Neural cell (in vitro differentiated cells): ENCODE data around the gene BTRC. TPM values are rescaled to one million over a fixed set of nuclear protein-coding genes. Genes with fewer than 3 reads are reported as not detected.

Experiments used
- H2AFZ ChIP-seq: fragments of 200-600, 300-800 bp; sonication (generic), shearing (Covaris generic); 2 replicates; pipeline ENCODE4 v1.6.0; 2014; ENCODE audit warnings: low read depth, mild to moderate bottlenecking, antibody characterized with exemption, low read length, moderate library complexity
- H3F3A ChIP-seq: fragments of 200-600 bp; shearing (Covaris generic); 2 replicates; pipeline ENCODE4 v1.6.1; 2016; ENCODE audit warnings: mild to moderate bottlenecking, moderate library complexity, mixed read lengths, antibody characterized with exemption, low read length; ENCODE audit not compliant: insufficient read depth, poor library complexity, severe bottlenecking
- H3K27ac ChIP-seq: fragments of 200-600, 300-800 bp; sonication (generic), shearing (Covaris generic); 2 replicates; pipeline ENCODE4 v1.5.1; 2014; ENCODE audit warnings: mild to moderate bottlenecking, low read length, moderate library complexity
- H3K27me3 ChIP-seq: fragments of 300-800, 200-600 bp; sonication (generic), shearing (Covaris generic); 2 replicates; pipeline ENCODE4 v1.6.0; 2014; ENCODE audit warnings: mild to moderate bottlenecking, low read depth, low read length, moderate library complexity; ENCODE audit not compliant: insufficient read depth
- H3K36me3 ChIP-seq: fragments of 300-800, 200-600 bp; sonication (generic), shearing (Covaris generic); 2 replicates; pipeline ENCODE4 v1.5.1; 2014; ENCODE audit warnings: mild to moderate bottlenecking, antibody characterized with exemption, low read length, moderate library complexity; ENCODE audit not compliant: insufficient read depth
- H3K4me2 ChIP-seq: fragments of 300-800, 200-600 bp; sonication (generic), shearing (Covaris generic); 2 replicates; pipeline ENCODE4 v1.6.0; 2014; ENCODE audit warnings: mild to moderate bottlenecking, low read length
- H3K4me3 ChIP-seq: fragments of 300-800, 200-600 bp; sonication (generic), shearing (Covaris generic); 2 replicates; pipeline ENCODE4 v1.5.1; 2014; ENCODE audit warnings: mild to moderate bottlenecking, low read length, moderate library complexity
- H3K79me2 ChIP-seq: fragments of 200-600 bp; shearing (Covaris generic); replicated peaks from 2 replicates; pipeline ENCODE4 v1.6.0; 2014; ENCODE audit warnings: mild to moderate bottlenecking, low read length, moderate library complexity; ENCODE audit not compliant: insufficient read depth
- H3K9ac ChIP-seq: fragments of 300-800, 200-600 bp; sonication (generic), shearing (Covaris generic); 2 replicates; pipeline ENCODE4 v1.6.1; 2016; ENCODE audit warnings: mild to moderate bottlenecking, low read length, mixed read lengths
- H3K9me2 ChIP-seq: fragments of 200-600 bp; shearing (Covaris generic); 2 replicates; pipeline ENCODE4 v1.6.1; 2016; ENCODE audit warnings: mild to moderate bottlenecking, low read length, mixed read lengths; ENCODE audit not compliant: insufficient read depth
- H3K9me3 ChIP-seq: fragments of 200-600, 300-800 bp; sonication (generic), shearing (Covaris generic); 2 replicates; pipeline ENCODE4 v1.6.1; 2016; ENCODE audit warnings: mild to moderate bottlenecking, mixed run types, low read length, moderate library complexity, mixed read lengths
- H4K20me1 ChIP-seq: fragments of 200-600 bp; shearing (Covaris generic); 2 replicates; pipeline ENCODE4 v1.6.1; 2016; ENCODE audit warnings: mild to moderate bottlenecking, mixed run types; ENCODE audit not compliant: insufficient read depth
- EP300 ChIP-seq: fragments of 450-650 bp; conservative IDR thresholded peaks from 2 replicates; pipeline ENCODE4 v1.6.1; 2014; ENCODE audit warnings: antibody characterized with exemption, mild to moderate bottlenecking, moderate library complexity; ENCODE audit not compliant: poor library complexity, severe bottlenecking
- EZH2 ChIP-seq: fragments of 200-600, 300-800 bp; shearing (Covaris generic), sonication (generic); IDR thresholded peaks from 2 replicates; pipeline ENCODE4 v1.6.1; 2014; ENCODE audit warnings: antibody characterized with exemption, low read length, borderline replicate concordance, mild to moderate bottlenecking; ENCODE audit not compliant: insufficient read depth, poor library complexity, severe bottlenecking
- MXI1 ChIP-seq: fragments of 450-650 bp; conservative IDR thresholded peaks from 2 replicates; pipeline ENCODE4 v1.6.1; 2014; ENCODE audit warnings: antibody characterized with exemption, mild to moderate bottlenecking; ENCODE audit not compliant: poor library complexity, severe bottlenecking
- POLR2AphosphoS5 ChIP-seq: IDR thresholded peaks from 2 replicates; pipeline ENCODE4 v1.6.1; 2012
- RAD21 ChIP-seq: fragments of 450-650 bp; conservative IDR thresholded peaks from 2 replicates; pipeline ENCODE4 v1.6.1; 2014; ENCODE audit warnings: antibody characterized with exemption, mild to moderate bottlenecking, moderate library complexity
- REST ChIP-seq: IDR thresholded peaks from 2 replicates; pipeline ENCODE4 v1.6.1; 2012; ENCODE audit warnings: borderline replicate concordance
- SMC3 ChIP-seq: fragments of 450-650 bp; conservative IDR thresholded peaks from 2 replicates; pipeline ENCODE4 v1.6.1; 2014; ENCODE audit warnings: antibody characterized with exemption, mild to moderate bottlenecking, moderate library complexity; ENCODE audit not compliant: poor library complexity
- TAF1 ChIP-seq: IDR thresholded peaks from 2 replicates; pipeline ENCODE4 v1.6.1; 2012; ENCODE audit warnings: low read depth
- polyA plus RNA-seq: library from polyadenylated mRNA; depleted of rRNA; stranded (reverse); fragments of >200 nt; gene quantifications from 2 replicates; pipeline ENCODE4 v1.2.3, GENCODE V29; 2014
- TF ChIP-seq, protein P1 (sequence below): fragments of 450-650 bp; IDR thresholded peaks from 2 replicates; pipeline ENCODE4 v1.5.1; 2014; ENCODE audit warnings: antibody characterized with exemption, mild to moderate bottlenecking, moderate library complexity; ENCODE audit not compliant: poor library complexity, severe bottlenecking

Gene BTRC
- polyA plus RNA-seq, 1 donor from 2014 or later = 32.6 TPM

GRCh38 chr10:101570428-101571270, 216.7 kb downstream of the BTRC start:
- no peak overlapping the region for H2AFZ ChIP-seq
- TF ChIP-seq TAF1 (no peak), EP300 (no peak), REST (no peak), RAD21 (no peak), EZH2 (no peak), SMC3 (peak; percentile 47), MXI1 (no peak)
- TF ChIP-seq, protein P1, sequence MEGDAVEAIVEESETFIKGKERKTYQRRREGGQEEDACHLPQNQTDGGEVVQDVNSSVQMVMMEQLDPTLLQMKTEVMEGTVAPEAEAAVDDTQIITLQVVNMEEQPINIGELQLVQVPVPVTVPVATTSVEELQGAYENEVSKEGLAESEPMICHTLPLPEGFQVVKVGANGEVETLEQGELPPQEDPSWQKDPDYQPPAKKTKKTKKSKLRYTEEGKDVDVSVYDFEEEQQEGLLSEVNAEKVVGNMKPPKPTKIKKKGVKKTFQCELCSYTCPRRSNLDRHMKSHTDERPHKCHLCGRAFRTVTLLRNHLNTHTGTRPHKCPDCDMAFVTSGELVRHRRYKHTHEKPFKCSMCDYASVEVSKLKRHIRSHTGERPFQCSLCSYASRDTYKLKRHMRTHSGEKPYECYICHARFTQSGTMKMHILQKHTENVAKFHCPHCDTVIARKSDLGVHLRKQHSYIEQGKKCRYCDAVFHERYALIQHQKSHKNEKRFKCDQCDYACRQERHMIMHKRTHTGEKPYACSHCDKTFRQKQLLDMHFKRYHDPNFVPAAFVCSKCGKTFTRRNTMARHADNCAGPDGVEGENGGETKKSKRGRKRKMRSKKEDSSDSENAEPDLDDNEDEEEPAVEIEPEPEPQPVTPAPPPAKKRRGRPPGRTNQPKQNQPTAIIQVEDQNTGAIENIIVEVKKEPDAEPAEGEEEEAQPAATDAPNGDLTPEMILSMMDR = no peak

DNA sequence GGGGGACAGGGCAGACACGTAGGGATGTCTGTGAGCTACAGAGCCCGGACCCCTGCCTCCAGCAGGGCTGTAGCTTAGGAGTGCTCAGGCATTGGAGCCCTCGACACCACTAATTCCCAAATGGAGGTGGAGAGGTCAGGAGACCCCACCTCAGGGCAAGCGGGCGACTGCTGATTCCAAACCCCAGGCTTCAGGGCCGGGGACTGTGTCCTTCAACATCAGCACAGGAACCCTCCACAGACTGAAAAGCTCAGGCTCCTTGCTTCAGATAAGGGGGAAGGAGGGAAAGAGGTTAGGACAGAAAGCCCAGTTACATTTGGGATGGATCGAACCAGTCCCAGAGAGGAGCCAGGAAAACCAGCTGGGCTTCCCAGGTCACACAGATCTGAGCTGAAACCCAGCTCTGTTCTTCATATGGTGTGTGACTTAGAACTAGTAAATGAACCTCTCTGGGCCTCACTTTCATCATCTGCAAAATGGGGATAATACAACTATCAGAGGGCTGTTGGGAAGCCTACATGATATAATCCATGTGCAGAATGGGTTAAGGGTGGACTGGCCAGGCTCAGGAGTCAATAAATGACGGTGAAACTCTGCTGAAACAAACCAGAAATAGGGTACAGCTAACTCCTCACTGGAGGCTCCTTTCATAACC, 217.4 kb downstream of the BTRC start:
- H3F3A ChIP-seq = no peaks in the 10 kb centered on the region
- H3K9me2 ChIP-seq = no peaks in the 10 kb centered on the region
- H3K9me3 ChIP-seq = no peaks in the 10 kb centered on the region
- no peak overlapping the region for H3K4me2 ChIP-seq
- no peaks in the 10 kb centered on the region for H3K36me3 ChIP-seq
- H3K79me2 ChIP-seq = no peaks in the 10 kb centered on the region
- no peaks in the 10 kb centered on the region for H4K20me1 ChIP-seq
- TF ChIP-seq RAD21 (no peak), MXI1 (no peak), SMC3 (no peak), EP300 (no peak), TAF1 (no peak), EZH2 (no peak), POLR2AphosphoS5 (no peak), REST (no peak)
- TF ChIP-seq, protein P1 = no peak
- peaks cover 22% of the 10 kb centered on the region for H3K27me3 ChIP-seq
- H3K27ac ChIP-seq = no peak overlapping the region
- no peak overlapping the region for H3K9ac ChIP-seq
- H2AFZ ChIP-seq = no peak overlapping the region
- no peak overlapping the region for H3K4me3 ChIP-seq

More at GRCh38 chr10:101570428-101571270, 216.7 kb downstream of the BTRC start:
- no peaks in the 10 kb centered on the region for H3F3A ChIP-seq
- H3K27me3 ChIP-seq = peaks cover 22% of the 10 kb centered on the region
- no peaks in the 10 kb centered on the region for H3K9me2 ChIP-seq
- H4K20me1 ChIP-seq = no peaks in the 10 kb centered on the region
- H3K9ac ChIP-seq = peak overlapping the region; percentile 55
- H3K4me3 ChIP-seq = peak overlapping the region; percentile 69
- H3K36me3 ChIP-seq = no peaks in the 10 kb centered on the region
- H3K9me3 ChIP-seq = no peaks in the 10 kb centered on the region
- H3K27ac ChIP-seq = no peak overlapping the region
- no peaks in the 10 kb centered on the region for H3K79me2 ChIP-seq
- peak overlapping the region; percentile 17 for H3K4me2 ChIP-seq
